ENCODE results near the gene DCDC2.
"Not testable (repeated sequence)": the region's sequence is repeated elsewhere in the genome, so short reads cannot be mapped to it uniquely, and the experiment has no call there.

Gene DCDC2

DNA sequence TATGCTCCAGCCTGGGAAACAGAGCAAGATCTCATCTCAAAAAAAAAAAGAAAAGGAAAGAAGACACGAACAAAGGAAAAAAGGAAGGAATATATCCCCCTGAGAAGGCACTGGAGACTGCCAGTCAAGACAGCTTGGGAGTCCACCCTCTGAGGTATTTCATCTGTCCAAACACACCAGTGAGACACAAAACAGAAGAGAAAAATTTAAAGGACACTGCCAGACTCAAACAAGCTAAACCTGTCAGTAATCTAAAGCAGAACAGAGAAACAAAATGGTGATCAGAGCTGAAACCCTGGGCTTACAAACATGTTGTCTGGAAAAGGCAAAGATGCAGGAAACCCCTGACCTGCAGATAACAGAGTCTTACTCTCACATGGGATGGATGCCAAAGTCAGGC is 114.9 kb downstream of the DCDC2 start:
- H3K79me2 ChIP-seq: no peaks in the 10 kb centered on the region
- H3K27me3 ChIP-seq (ENCODE audit: control insufficient read depth, insufficient read depth, low read length): no peaks in the 10 kb centered on the region
- no peak overlapping the region for H3K4me2 ChIP-seq (ENCODE audit: low read length)
- H3K4me3 ChIP-seq (ENCODE audit: low read depth, low read length): no peak overlapping the region
- H3K36me3 ChIP-seq (ENCODE audit: control insufficient read depth, insufficient read depth, low read length): no peaks in the 10 kb centered on the region
- no peak overlapping the region for H3K27ac ChIP-seq
- H2AFZ ChIP-seq: no peak overlapping the region
- no peaks in the 10 kb centered on the region for H3K9me3 ChIP-seq (ENCODE audit: control insufficient read depth, low read length)
- peaks cover 5% of the 10 kb centered on the region for H3K4me1 ChIP-seq
- H3K9ac ChIP-seq: no peak overlapping the region
- TF ChIP-seq, protein P1, sequence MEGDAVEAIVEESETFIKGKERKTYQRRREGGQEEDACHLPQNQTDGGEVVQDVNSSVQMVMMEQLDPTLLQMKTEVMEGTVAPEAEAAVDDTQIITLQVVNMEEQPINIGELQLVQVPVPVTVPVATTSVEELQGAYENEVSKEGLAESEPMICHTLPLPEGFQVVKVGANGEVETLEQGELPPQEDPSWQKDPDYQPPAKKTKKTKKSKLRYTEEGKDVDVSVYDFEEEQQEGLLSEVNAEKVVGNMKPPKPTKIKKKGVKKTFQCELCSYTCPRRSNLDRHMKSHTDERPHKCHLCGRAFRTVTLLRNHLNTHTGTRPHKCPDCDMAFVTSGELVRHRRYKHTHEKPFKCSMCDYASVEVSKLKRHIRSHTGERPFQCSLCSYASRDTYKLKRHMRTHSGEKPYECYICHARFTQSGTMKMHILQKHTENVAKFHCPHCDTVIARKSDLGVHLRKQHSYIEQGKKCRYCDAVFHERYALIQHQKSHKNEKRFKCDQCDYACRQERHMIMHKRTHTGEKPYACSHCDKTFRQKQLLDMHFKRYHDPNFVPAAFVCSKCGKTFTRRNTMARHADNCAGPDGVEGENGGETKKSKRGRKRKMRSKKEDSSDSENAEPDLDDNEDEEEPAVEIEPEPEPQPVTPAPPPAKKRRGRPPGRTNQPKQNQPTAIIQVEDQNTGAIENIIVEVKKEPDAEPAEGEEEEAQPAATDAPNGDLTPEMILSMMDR (IDR thresholded peaks at IDR 0.05): no peak

DNA sequence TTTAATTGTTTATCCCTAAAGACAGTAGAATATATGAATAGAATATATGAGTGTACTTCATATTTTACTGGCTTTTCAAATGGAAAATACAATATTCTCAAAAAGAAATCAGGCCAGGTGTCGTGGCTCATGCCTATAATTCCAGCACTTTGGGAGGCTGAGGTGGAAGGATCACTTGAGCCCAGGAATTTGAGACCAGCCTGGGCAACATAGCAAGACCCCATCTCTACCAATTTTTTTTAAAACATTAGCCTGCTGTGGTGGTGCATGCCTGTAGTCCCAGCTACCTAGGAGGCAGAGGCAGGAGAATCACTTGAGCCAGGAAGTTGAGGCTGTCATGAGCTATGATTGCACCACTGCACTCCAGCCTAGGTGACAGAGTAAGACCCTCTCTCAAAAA is 116.1 kb downstream of the DCDC2 start:
- H3K9me3 ChIP-seq (ENCODE audit: control insufficient read depth, low read length); H3K27me3 ChIP-seq (ENCODE audit: control insufficient read depth, insufficient read depth, low read length); H3K79me2 ChIP-seq; H3K9ac ChIP-seq; H3K36me3 ChIP-seq (ENCODE audit: control insufficient read depth, insufficient read depth, low read length); H3K4me3 ChIP-seq (ENCODE audit: low read depth, low read length); H2AFZ ChIP-seq; H3K4me2 ChIP-seq (ENCODE audit: low read length); H3K27ac ChIP-seq; H3K4me1 ChIP-seq: not testable (repeated sequence)

DNA sequence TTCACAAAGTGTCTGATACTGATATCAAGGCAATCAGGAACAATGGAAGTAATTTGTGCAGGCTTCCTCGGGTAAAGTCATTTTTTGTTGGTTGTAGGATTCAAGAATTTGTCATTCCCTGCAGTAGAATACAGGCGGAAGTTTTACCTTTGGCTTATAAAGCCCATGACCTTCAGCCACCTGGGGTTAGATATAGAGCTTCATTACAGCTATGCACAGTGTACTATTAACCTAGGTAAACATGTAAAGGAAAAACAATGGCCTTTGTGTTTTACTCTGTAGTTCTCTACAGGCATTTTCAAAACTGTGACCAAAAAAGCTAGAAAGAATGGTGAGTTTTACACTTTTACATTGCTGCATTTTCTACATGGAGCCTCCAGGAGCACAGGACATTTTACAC is 116.9 kb downstream of the DCDC2 start:
- TF ChIP-seq, protein P1 (IDR thresholded peaks at IDR 0.05): no peak
- Histone ChIP-seq H3K79me2 (no peaks in the 10 kb centered on the region), H3K9me3 (ENCODE audit: control insufficient read depth, low read length) (no peaks in the 10 kb centered on the region), H3K27ac (no peak overlapping the region), H3K9ac (no peak overlapping the region), H3K4me3 (ENCODE audit: low read depth, low read length) (no peak overlapping the region), H3K27me3 (ENCODE audit: control insufficient read depth, insufficient read depth, low read length) (no peaks in the 10 kb centered on the region), H2AFZ (no peak overlapping the region), H3K4me2 (ENCODE audit: low read length) (no peak overlapping the region), H3K4me1 (peaks cover 5% of the 10 kb centered on the region), H3K36me3 (ENCODE audit: control insufficient read depth, insufficient read depth, low read length) (no peaks in the 10 kb centered on the region)

GRCh38 chr6:24240380-24240928 is 117.4 kb downstream of the DCDC2 start:
- no peaks in the 10 kb centered on the region for H3K27me3 ChIP-seq (ENCODE audit: control insufficient read depth, insufficient read depth, low read length)
- no peak overlapping the region for H3K4me2 ChIP-seq (ENCODE audit: low read length)
- H3K79me2 ChIP-seq: no peaks in the 10 kb centered on the region
- H3K4me3 ChIP-seq (ENCODE audit: low read depth, low read length): no peak overlapping the region
- no peaks in the 10 kb centered on the region for H3K9me3 ChIP-seq (ENCODE audit: control insufficient read depth, low read length)
- H2AFZ ChIP-seq: no peak overlapping the region
- H3K27ac ChIP-seq: no peak overlapping the region
- no peak overlapping the region for H3K9ac ChIP-seq
- TF ChIP-seq, protein P1 (IDR thresholded peaks at IDR 0.05): no peak
- peaks cover 5% of the 10 kb centered on the region for H3K4me1 ChIP-seq
- H3K36me3 ChIP-seq (ENCODE audit: control insufficient read depth, insufficient read depth, low read length): no peaks in the 10 kb centered on the region

- TF ChIP-seq, protein P1 (IDR thresholded peaks at IDR 0.05): no peak
- Histone ChIP-seq H3K4me2 (ENCODE audit: low read length) (no peak overlapping the region), H3K79me2 (no peaks in the 10 kb centered on the region)
Measured at GRCh38 chr6:24238700-24239099, 119.2 kb downstream of the DCDC2 start.

DNA sequence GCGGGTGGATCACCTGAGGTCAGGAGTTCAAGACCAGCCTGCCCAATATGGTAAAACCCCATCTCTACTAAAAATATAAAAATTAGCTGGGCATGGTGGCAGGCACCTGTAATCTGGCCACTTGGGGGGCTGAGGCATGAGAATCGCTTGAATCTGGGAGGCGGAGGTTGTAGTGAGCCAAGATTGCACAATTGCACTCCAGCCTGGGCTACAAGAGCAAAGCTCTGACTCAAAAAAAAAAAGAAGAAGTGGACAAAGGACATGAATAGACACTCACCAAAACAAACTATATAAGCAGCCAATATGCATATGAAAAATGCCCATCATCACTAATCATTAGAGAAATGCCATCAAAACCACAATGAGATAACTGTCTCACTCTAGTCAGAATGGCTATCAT is 121.1 kb downstream of the DCDC2 start:
- H3K27ac ChIP-seq; H3K9ac ChIP-seq; H3K36me3 ChIP-seq (ENCODE audit: control insufficient read depth, insufficient read depth, low read length); H2AFZ ChIP-seq; H3K4me3 ChIP-seq (ENCODE audit: low read depth, low read length); H3K9me3 ChIP-seq (ENCODE audit: control insufficient read depth, low read length); H3K27me3 ChIP-seq (ENCODE audit: control insufficient read depth, insufficient read depth, low read length); H3K4me2 ChIP-seq (ENCODE audit: low read length); H3K79me2 ChIP-seq; H3K4me1 ChIP-seq: not testable (repeated sequence)

More at GRCh38 chr6:24238700-24239099, 119.2 kb downstream of the DCDC2 start:
- Histone ChIP-seq H2AFZ (no peak overlapping the region), H3K4me3 (ENCODE audit: low read depth, low read length) (no peak overlapping the region), H3K9ac (no peak overlapping the region), H3K27ac (no peak overlapping the region), H3K27me3 (ENCODE audit: control insufficient read depth, insufficient read depth, low read length) (no peaks in the 10 kb centered on the region), H3K36me3 (ENCODE audit: control insufficient read depth, insufficient read depth, low read length) (no peaks in the 10 kb centered on the region), H3K9me3 (ENCODE audit: control insufficient read depth, low read length) (no peaks in the 10 kb centered on the region), H3K4me1 (peaks cover 5% of the 10 kb centered on the region)

Data from parathyroid adenoma (tissue), 2 donors.